K562 (cell line): Measurements from ENCODE around the gene DIS3L. TPM values are rescaled to one million over a fixed set of nuclear protein-coding genes. Genes with fewer than 3 reads are reported as not detected.

Experiments
- CHAMP1 ChIP-seq: fragments of 450-650 bp; IDR thresholded peaks from 2 replicates; pipeline ENCODE4 v1.6.1; 2016; ENCODE audit warnings: mild to moderate bottlenecking
- CHD7 ChIP-seq: fragments of 200-600 bp; sonication (generic); IDR thresholded peaks from one replicate; pipeline ENCODE4 v1.6.1; 2012; ENCODE audit warnings: mild to moderate bottlenecking, low read depth, low read length, inconsistent platforms
- FIP1L1 ChIP-seq: fragments of 200-400 bp; formaldehyde crosslinking; IDR thresholded peaks from 2 replicates; pipeline ENCODE4 v1.6.1; 2018; ENCODE audit warnings: mild to moderate bottlenecking, low read depth, low read length; ENCODE audit not compliant: poor library complexity, severe bottlenecking
- FOXM1 ChIP-seq, 2 experiments: fragments of 450-650 bp in 1 of 2; sonication (generic) in 1 of 2; formaldehyde crosslinking in 1 of 2; IDR thresholded peaks; 2 replicates each; pipeline versions ENCODE4 v1.6.1 to v1.9.0; 2017 to 2022; ENCODE audit warnings: low read depth in 2 of 2, mild to moderate bottlenecking in 2 of 2, missing genetic modification reagents in 1 of 2, moderate library complexity in 1 of 2
- POU5F1 ChIP-seq: fragments of 150-350 bp; IDR thresholded peaks from 2 replicates; pipeline ENCODE4 v1.6.1; 2014; ENCODE audit warnings: borderline replicate concordance, low read length, low read depth, mild to moderate bottlenecking; ENCODE audit not compliant: partially characterized antibody
- SMAD2 ChIP-seq: fragments of 150-350 bp; IDR thresholded peaks from 2 replicates; pipeline ENCODE4 v1.6.1; 2014; ENCODE audit warnings: low read depth, mild to moderate bottlenecking, low read length
- YY1 ChIP-seq, 3 experiments: IDR thresholded peaks; 2 replicates each; pipeline ENCODE4 v1.6.1; 2011; ENCODE audit warnings: low read length in 2 of 3, mild to moderate bottlenecking in 2 of 3, moderate library complexity in 2 of 3, borderline replicate concordance in 1 of 3, control low read depth in 1 of 3, low read depth in 1 of 3; ENCODE audit not compliant: insufficient read depth in 3 of 3, insufficient replicate concordance in 2 of 3, control insufficient read depth in 1 of 3, insufficient read length in 1 of 3; ENCODE audit errors: extremely low read depth in 1 of 3
- ZFP36 ChIP-seq: fragments of 150-350 bp; IDR thresholded peaks from 2 replicates; pipeline ENCODE4 v1.6.1; 2018; ENCODE audit warnings: low read length, low read depth; ENCODE audit not compliant: partially characterized antibody
- ZNF282 ChIP-seq: sonication (generic); formaldehyde crosslinking; IDR thresholded peaks from 2 replicates; pipeline ENCODE4 v1.8.1; 2023; ENCODE audit warnings: missing genetic modification reagents
- polyA plus RNA-seq, 8 experiments: library from polyadenylated mRNA; depleted of rRNA in 4 of 8; stranded (reverse) in 5 of 8; unstranded in 3 of 8; fragments of >200 nt; fragmentation: Nextera tagmentation in 2 of 8; fragmentation: Illumina TruSeq in 1 of 8; extraction: Ambion mirVana in 2 of 8; extraction: Trizol in 1 of 8; gene quantifications; 2 replicates each; pipeline versions ENCODE4 v1.2.1 to v1.2.3, GENCODE V29; 2011 to 2014; ENCODE audit warnings: inconsistent platforms in 1 of 8, missing spikeins in 1 of 8
- total RNA-seq, 7 experiments: library from RNA; depleted of rRNA in 6 of 7; stranded (reverse); fragments of >200 nt in 6 of 7; fragmentation: Illumina TruSeq in 2 of 7; extraction: Trizol in 2 of 7; gene quantifications; 2 replicates each; pipeline versions ENCODE4 v1.2.1 to v1.2.3, GENCODE V29; 2011 to 2021; ENCODE audit warnings: low replicate concordance in 1 of 7
- TF ChIP-seq, protein P1 (sequence below): sonication (generic); formaldehyde crosslinking; IDR thresholded peaks from 2 replicates; pipeline ENCODE4 v1.8.0; 2022; ENCODE audit warnings: missing genetic modification reagents, mild to moderate bottlenecking, moderate library complexity, borderline replicate concordance

The DIS3L gene
- total and polyA plus RNA-seq, 9 of the 15 experiments (the other 6 are each of a cell fraction or from before 2014, with no cell fraction given): 5.9 to 34.6 (median 16.9) TPM

- TF ChIP-seq CHAMP1 (no peak), POU5F1 (no peak), CHD7 (peak; percentile 66), ZFP36 (no peak), FIP1L1 (no peak), ZNF282 (no peak), SMAD2 (no peak), YY1 (IDR thresholded peaks at IDR 0.05; ENCODE audit: borderline replicate concordance in 1 of 3, control insufficient read depth in 1 of 3, extremely low read depth in 1 of 3, insufficient read depth in 3 of 3, insufficient read length in 1 of 3, insufficient replicate concordance in 2 of 3, low read depth in 1 of 3, low read length in 2 of 3) (no peak), FOXM1 (IDR thresholded peaks at IDR 0.05; ENCODE audit: low read depth) (no peak), FOXM1 (CRISPR knock-in tag; IDR thresholded peaks at IDR 0.05; ENCODE audit: low read depth) (no peak)
- TF ChIP-seq, protein P1, sequence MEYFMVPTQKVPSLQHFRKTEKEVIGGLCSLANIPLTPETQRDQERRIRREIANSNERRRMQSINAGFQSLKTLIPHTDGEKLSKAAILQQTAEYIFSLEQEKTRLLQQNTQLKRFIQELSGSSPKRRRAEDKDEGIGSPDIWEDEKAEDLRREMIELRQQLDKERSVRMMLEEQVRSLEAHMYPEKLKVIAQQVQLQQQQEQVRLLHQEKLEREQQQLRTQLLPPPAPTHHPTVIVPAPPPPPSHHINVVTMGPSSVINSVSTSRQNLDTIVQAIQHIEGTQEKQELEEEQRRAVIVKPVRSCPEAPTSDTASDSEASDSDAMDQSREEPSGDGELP (CRISPR knock-in tag): no peak
Measured at GRCh38 chr15:66292571-66293418, 573 bp upstream of the DIS3L start (continued).
